Activated T-cell treated with anti-CD3 and anti-CD28 coated beads, Interleukin-2, amount 50 U/mL, for 4 hours (primary cell): ENCODE data around the gene RPS6KL1. TPM values are rescaled to one million over a fixed set of nuclear protein-coding genes. Genes with fewer than 3 reads are reported as not detected.
A peak's percentile ranks its signal among the peaks of the same experiment; 100 is the strongest.

ENCODE experiments used
- ATAC-seq, 2 donors: fragments of 200-7000 bp; cut with Tn5 transposase; one replicate each; pipeline ENCODE4 v1.10.0; 2021
- DNase-seq: peaks from one replicate; pipeline ENCODE4 v3.0.0-alpha.2; 2020
- H3K27me3 Mint-ChIP-seq: one replicate; pipeline ENCODE4 v1.8.0; 2021; ENCODE audit warnings: low read depth, mixed read lengths
- H3K36me3 Mint-ChIP-seq: one replicate; pipeline ENCODE4 v1.8.0; 2022; ENCODE audit warnings: mixed read lengths; ENCODE audit not compliant: insufficient read depth
- H3K4me1 Mint-ChIP-seq: one replicate; pipeline ENCODE4 v1.8.0; 2021; ENCODE audit warnings: low read depth, mixed read lengths
- H3K4me3 Mint-ChIP-seq: one replicate; pipeline ENCODE4 v1.8.0; 2021; ENCODE audit warnings: mild to moderate bottlenecking, moderate library complexity, mixed read lengths
- H3K9me3 Mint-ChIP-seq: one replicate; pipeline ENCODE4 v1.8.0; 2021; ENCODE audit warnings: mixed read lengths
- total RNA-seq, 3 donors: library from RNA; stranded (reverse); gene quantifications; one replicate each; pipeline ENCODE4 v1.2.1, GENCODE V29; 2021

RPS6KL1 gene
- total RNA-seq, 3 donors from 2014 or later, result 13.2 to 20.7 (median 17.3) TPM

DNA sequence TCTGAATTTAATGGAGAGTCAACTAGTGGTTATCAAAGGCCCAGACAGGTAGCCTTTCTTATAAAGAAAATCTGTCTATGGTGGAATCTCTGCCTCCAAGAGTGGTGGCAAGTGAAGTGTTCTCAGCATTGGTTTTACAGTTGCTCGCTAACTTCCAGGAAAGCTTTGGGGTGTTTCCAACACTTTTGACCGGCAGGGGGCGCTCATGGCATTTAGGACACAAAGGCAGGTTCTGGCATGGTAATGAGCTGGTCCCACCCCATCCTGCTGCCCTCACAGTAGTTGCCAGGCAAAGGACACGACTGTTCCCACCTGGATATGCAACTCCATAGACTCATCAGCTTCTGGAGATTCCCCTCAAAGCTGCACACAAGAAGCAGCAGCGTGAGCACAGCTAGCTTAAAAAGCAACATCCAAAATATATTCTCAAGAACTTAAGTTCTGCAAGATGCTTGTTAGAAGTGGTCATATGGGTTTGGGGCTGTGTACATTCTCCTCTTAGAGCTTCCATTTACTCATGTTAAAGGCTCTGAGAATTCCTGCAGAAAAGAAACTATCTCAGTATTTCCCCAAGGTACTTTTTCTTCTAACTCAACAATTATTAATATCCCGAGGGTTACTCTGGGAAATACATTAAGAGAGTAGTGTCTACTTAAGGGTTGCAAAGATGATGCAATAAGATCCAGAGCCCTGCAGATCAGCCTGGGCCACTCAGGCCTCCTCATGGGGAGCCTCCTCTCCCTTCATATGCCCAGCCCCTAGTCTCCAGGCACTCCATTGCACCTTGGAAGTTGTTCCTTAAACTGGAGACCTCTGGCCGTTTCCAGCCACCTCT is 61.9 kb downstream of the RPS6KL1 start:
- H3K4me1 Mint-ChIP-seq, result peaks cover 4% of the 10 kb centered on the region
- H3K27me3 Mint-ChIP-seq, result no peaks in the 10 kb centered on the region
- DNase-seq (peak; percentile 94), ATAC-seq (peak; percentile 89 to 95)
- peaks cover 2% of the 10 kb centered on the region for H3K36me3 Mint-ChIP-seq
- no peak overlapping the region for H3K4me3 Mint-ChIP-seq
- no peaks in the 10 kb centered on the region for H3K9me3 Mint-ChIP-seq

DNA sequence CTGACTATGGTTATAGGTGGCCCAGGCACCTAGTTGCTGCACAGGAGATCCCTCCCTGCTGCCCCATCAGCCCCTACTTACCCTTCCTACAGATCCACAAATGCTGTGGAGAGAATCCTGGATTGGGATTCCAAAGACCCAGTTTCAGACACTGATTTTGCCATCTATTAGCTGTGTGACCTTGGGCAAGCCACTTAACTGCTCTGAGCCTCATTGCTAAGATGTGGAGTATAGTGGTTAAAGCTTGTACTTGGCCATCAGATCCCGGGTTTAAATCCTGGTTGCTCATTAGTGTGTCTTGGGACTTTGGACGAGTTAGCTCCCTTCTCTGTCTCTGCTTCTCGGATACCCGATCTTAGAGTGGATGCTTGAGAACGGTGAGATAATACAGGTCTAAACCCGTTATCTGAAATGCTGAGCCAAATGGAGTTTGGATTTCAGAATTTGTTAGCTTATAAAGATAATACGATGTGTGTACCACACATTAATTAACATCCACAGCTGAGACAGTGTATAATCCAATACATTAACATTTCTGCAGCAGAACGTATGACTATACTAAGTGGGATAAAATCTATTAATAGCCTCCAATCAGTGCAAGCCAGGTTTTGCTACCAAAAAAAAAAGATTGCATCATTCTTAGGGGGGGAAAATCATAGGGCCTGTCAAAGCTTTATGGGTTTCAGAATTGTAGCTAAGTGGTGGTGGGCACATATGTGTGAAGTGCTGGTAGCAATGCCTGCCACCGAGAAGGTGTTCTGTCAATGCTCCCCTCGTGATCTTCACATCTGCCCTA is 63.1 kb downstream of the RPS6KL1 start:
- H3K4me1 Mint-ChIP-seq, result peaks cover 3% of the 10 kb centered on the region
- H3K27me3 Mint-ChIP-seq, result no peaks in the 10 kb centered on the region
- H3K4me3 Mint-ChIP-seq, result no peak overlapping the region
- DNase-seq (no peak), ATAC-seq (no peak)
- no peaks in the 10 kb centered on the region for H3K9me3 Mint-ChIP-seq
- H3K36me3 Mint-ChIP-seq, result peaks cover 2% of the 10 kb centered on the region

DNA sequence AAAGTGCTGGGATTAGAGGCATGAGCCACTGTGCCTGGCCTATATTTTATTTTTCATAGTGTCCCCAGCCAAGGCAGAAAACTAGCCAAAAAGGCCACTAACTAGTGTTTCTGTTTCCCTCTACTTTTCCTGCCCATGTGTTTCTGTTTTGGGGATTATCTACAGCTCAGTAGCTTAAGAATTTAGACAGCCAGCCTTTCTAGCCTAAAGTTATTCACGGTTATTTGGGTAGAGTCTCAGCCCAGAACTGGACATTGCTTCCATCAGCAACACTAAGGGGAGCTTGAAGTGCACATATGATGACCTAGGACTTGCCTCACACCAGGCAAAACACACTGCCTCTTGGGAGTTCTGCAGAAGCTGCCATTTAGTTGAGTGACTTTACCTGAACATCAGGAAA is 65.0 kb downstream of the RPS6KL1 start:
- DNase-seq (no peak), ATAC-seq (no peak)
- Mint-ChIP-seq H3K9me3 (no peaks in the 10 kb centered on the region), H3K4me1 (peaks cover 15% of the 10 kb centered on the region), H3K27me3 (no peaks in the 10 kb centered on the region), H3K4me3 (no peak overlapping the region), H3K36me3 (peaks cover 2% of the 10 kb centered on the region)

DNA sequence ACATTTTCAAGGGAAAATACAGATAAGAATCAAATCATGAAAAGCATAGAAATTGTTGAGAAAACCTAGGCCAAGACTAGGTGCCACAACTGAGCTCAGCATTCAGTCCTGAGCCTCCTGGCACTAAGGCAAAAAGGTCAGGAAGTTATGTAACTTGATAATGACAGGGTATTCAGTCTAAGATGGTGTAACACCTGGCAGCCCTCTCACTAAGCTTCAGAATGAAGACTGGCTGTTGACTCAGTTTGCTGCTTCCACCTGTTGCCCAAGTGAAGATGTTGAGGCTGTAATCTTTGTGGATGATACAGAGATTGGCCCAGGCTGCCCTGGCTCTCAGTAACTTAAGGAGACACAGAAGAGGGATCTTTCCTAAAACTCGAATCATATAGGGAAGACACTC is 66.7 kb downstream of the RPS6KL1 start:
- H3K4me1 Mint-ChIP-seq, result peaks cover 20% of the 10 kb centered on the region
- no peaks in the 10 kb centered on the region for H3K27me3 Mint-ChIP-seq
- H3K4me3 Mint-ChIP-seq, result no peak overlapping the region
- ATAC-seq (no peak), DNase-seq (no peak)
- H3K9me3 Mint-ChIP-seq, result no peaks in the 10 kb centered on the region
- peaks cover 2% of the 10 kb centered on the region for H3K36me3 Mint-ChIP-seq

DNA sequence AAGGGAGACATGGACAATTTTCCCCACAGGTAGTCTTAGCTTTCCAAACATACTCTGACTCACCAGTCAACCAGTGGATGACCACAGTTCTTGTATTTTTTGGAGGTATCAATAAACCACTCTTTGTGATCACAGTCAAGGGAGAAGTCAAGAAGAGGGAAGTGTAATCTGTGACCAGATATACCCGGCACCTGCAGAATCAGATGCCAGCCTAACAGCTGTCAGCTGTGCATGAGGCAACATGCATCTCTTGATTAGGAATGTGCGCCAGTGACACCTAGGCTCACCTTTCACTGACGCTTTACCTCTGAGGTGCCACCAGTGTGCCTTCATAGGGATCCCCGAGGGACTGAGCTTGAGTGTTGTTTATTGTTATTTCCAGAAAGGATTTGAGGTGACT is 67.1 kb downstream of the RPS6KL1 start:
- Mint-ChIP-seq H3K36me3 (peaks cover 2% of the 10 kb centered on the region), H3K4me3 (no peak overlapping the region), H3K9me3 (no peaks in the 10 kb centered on the region), H3K27me3 (no peaks in the 10 kb centered on the region), H3K4me1 (peaks cover 20% of the 10 kb centered on the region)
- DNase-seq (no peak), ATAC-seq (no peak)

DNA sequence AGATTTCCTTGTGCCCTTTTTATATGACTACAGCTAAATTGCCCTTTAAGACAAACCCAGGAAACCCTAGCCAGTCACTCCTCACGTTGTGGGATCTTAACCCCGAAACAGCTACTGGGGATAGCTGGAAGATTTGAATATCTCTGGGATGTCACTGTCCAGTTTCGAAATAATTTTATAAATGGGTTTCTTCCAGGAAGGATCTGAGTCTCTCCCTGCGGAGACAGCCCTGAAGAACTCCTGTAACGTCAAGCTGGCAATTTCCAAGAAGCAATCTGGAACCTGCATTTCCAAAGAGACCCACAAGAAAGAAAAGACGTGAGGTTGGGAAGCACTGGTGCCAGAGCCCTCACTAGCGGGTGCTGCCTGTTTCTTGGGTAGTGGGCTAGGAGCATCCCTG is 68.0 kb downstream of the RPS6KL1 start:
- ATAC-seq, result no peak
- peaks cover 20% of the 10 kb centered on the region for H3K4me1 Mint-ChIP-seq
- no peak overlapping the region for H3K4me3 Mint-ChIP-seq
- H3K36me3 Mint-ChIP-seq, result peaks cover 2% of the 10 kb centered on the region
- H3K27me3 Mint-ChIP-seq, result no peaks in the 10 kb centered on the region
- DNase-seq, result no peak
- no peaks in the 10 kb centered on the region for H3K9me3 Mint-ChIP-seq

Other genes with a start within 250 kb of the RPS6KL1 start
- 10 to 100 TPM; 31.1 to 38.0 (median 32.5) TPM for gene AREL1, start 210.2 kb downstream of the RPS6KL1 start, total RNA-seq
- gene FCF1, start 210.1 kb downstream of the RPS6KL1 start, total RNA-seq, result 10 to 100 TPM; 87.9 to 93.6 (median 91.0) TPM
- 10 to 100 TPM; 45.8 to 49.6 (median 47.4) TPM for gene YLPM1, start 159.9 kb downstream of the RPS6KL1 start, total RNA-seq
- gene PROX2, start 47.1 kb downstream of the RPS6KL1 start, total RNA-seq, result under 1 TPM in 2 of 3 donors, not detected in 1; 0.13 to 0.35 TPM
- 100 to 1,000 TPM; 104 to 107 (median 106) TPM for gene DLST, start 41.3 kb downstream of the RPS6KL1 start, total RNA-seq
- gene PGF, start 32.3 kb upstream of the RPS6KL1 start, total RNA-seq, result under 1 TPM; 0.18 to 0.38 (median 0.18) TPM
- gene EIF2B2, start 79.7 kb upstream of the RPS6KL1 start, total RNA-seq, result 10 to 100 TPM; 61.2 to 69.4 (median 66.0) TPM
- 10 to 100 TPM; 11.0 to 14.7 (median 11.7) TPM for gene MLH3, start 128.2 kb upstream of the RPS6KL1 start, total RNA-seq
- 10 to 100 TPM; 16.0 to 17.3 (median 16.8) TPM for gene ACYP1, start 140.8 kb upstream of the RPS6KL1 start, total RNA-seq
- gene ZC2HC1C, start 146.4 kb upstream of the RPS6KL1 start, total RNA-seq, result under 1 TPM; 0.45 to 0.84 (median 0.78) TPM
- gene NEK9, start 203.8 kb upstream of the RPS6KL1 start, total RNA-seq, result 10 to 100 TPM; 48.5 to 51.2 (median 50.4) TPM